H1 (cell line): ENCODE results near the gene SH3RF3. TPM values are rescaled to one million over a fixed set of nuclear protein-coding genes. Genes with fewer than 3 reads are reported as not detected.

ENCODE experiments used
- CTCF ChIA-PET: fragments of 300-600 bp; sonication (Branson Sonifier 250); formaldehyde crosslinking; loops from one replicate; lab custom pipeline; 2021; ENCODE audit not compliant: partially characterized antibody; lab: Charles Lee
- POLR2A ChIA-PET: fragments of 300-600 bp; sonication (Branson Sonifier 250); formaldehyde crosslinking; loops from one replicate; lab custom pipeline; 2021; ENCODE audit warnings: inconsistent platforms; ENCODE audit not compliant: partially characterized antibody; lab: Charles Lee
- DNase-seq, 2 experiments: peaks; one replicate each; pipeline versions ENCODE4 v3.0.0 to v3.0.0-alpha.2; 2010 to 2022; ENCODE audit warnings: low spot score in 2 of 2, low read depth in 1 of 2, mixed read lengths in 1 of 2
- FAIRE-seq: peaks from 2 replicates; lab custom pipeline; 2011; peaks lifted over from hg19 to GRCh38; lab: Jason Lieb, UNC
- H2AFZ ChIP-seq: 2 replicates; pipeline ENCODE4 v1.8.1; 2012; ENCODE audit warnings: low read length, inconsistent platforms
- H2AK5ac ChIP-seq: 2 replicates; pipeline ENCODE4 v1.6.1; 2013; ENCODE audit warnings: low read depth, low read length
- H2BK120ac ChIP-seq: replicated peaks from 2 replicates; pipeline ENCODE3; 2013; ENCODE audit warnings: low read depth, low read length, inconsistent platforms
- H2BK12ac ChIP-seq: 2 replicates; pipeline ENCODE4 v1.6.1; 2013; ENCODE audit warnings: low read depth, low read length
- H2BK15ac ChIP-seq: 2 replicates; pipeline ENCODE4 v1.6.1; 2013; ENCODE audit warnings: low read length
- H2BK20ac ChIP-seq: 2 replicates; pipeline ENCODE4 v1.6.1; 2013; ENCODE audit warnings: low read length
- H2BK5ac ChIP-seq: 2 replicates; pipeline ENCODE4 v1.6.1; 2013; ENCODE audit warnings: low read depth, low read length
- H3K14ac ChIP-seq: 2 replicates; pipeline ENCODE4 v1.6.1; 2013; ENCODE audit warnings: inconsistent platforms; ENCODE audit not compliant: insufficient read length
- H3K18ac ChIP-seq: 2 replicates; pipeline ENCODE4 v1.6.1; 2013; ENCODE audit warnings: low read length; ENCODE audit errors: extremely low read depth
- H3K23ac ChIP-seq: 2 replicates; pipeline ENCODE4 v1.6.1; 2013; ENCODE audit warnings: inconsistent platforms; ENCODE audit not compliant: insufficient read length
- H3K23me2 ChIP-seq: 2 replicates; pipeline ENCODE4 v1.6.1; 2013; ENCODE audit warnings: low read depth, low read length
- H3K27ac ChIP-seq: 2 replicates; pipeline ENCODE4 v1.6.1; 2011; ENCODE audit warnings: low read depth, low read length, inconsistent platforms
- H3K27me3 ChIP-seq, 4 experiments: replicated peaks in 1 of 4; 1 replicate in 1 of 4; 2 replicates in 3 of 4; pipeline versions ENCODE4 v1.6.1 to v1.8.1; 2011 to 2013; ENCODE audit warnings: low read length in 3 of 4, mild to moderate bottlenecking in 3 of 4, inconsistent platforms in 2 of 4, mixed read lengths in 2 of 4, moderate library complexity in 1 of 4; ENCODE audit not compliant: control insufficient read depth in 3 of 4, insufficient read depth in 3 of 4; ENCODE audit errors: extremely low read depth in 1 of 4
- H3K36me3 ChIP-seq, 4 experiments: 2 replicates each; pipeline versions ENCODE4 v1.6.1 to v1.8.1; 2011 to 2013; ENCODE audit warnings: mild to moderate bottlenecking in 4 of 4, low read length in 3 of 4, moderate library complexity in 2 of 4, control low read depth in 1 of 4, inconsistent platforms in 1 of 4; ENCODE audit not compliant: insufficient read depth in 4 of 4, control insufficient read depth in 2 of 4
- H3K4ac ChIP-seq: replicated peaks from 2 replicates; pipeline ENCODE3; 2013; ENCODE audit warnings: low read length, low read depth, mixed read lengths, inconsistent platforms; ENCODE audit not compliant: insufficient read length
- H3K4me1 ChIP-seq, 4 experiments: replicated peaks in 1 of 4; 1 replicate in 1 of 4; 2 replicates in 3 of 4; pipeline versions ENCODE4 v1.6.1 to v1.8.1; 2011 to 2013; ENCODE audit warnings: low read length in 3 of 4, inconsistent platforms in 2 of 4, mixed read lengths in 1 of 4; ENCODE audit not compliant: insufficient read depth in 4 of 4, control insufficient read depth in 3 of 4
- H3K4me2 ChIP-seq, 2 experiments: 2 replicates each; pipeline versions ENCODE4 v1.6.1 to v1.8.1; 2011 to 2013; ENCODE audit warnings: low read depth in 2 of 2, low read length in 2 of 2, control low read depth in 1 of 2, inconsistent platforms in 1 of 2, mild to moderate bottlenecking in 1 of 2; ENCODE audit not compliant: insufficient read depth in 1 of 2
- H3K4me3 ChIP-seq, 4 experiments: fragments of 200-600, 300-600 bp in 1 of 4; sonication (generic), shearing (Covaris generic), sonication (Bioruptor Twin) in 1 of 4; 2 replicates each; pipeline versions ENCODE4 v1.5.1 to v1.8.1; 2011 to 2016; ENCODE audit warnings: low read length in 4 of 4, low read depth in 3 of 4, control low read depth in 2 of 4, inconsistent platforms in 2 of 4, mild to moderate bottlenecking in 2 of 4, mixed read lengths in 1 of 4, moderate library complexity in 1 of 4; ENCODE audit not compliant: insufficient read depth in 2 of 4; ENCODE audit errors: extremely low read depth in 1 of 4
- H3K56ac ChIP-seq: replicated peaks from 2 replicates; pipeline ENCODE3; 2013; ENCODE audit warnings: low read depth, mild to moderate bottlenecking, mixed read lengths, low read length, inconsistent platforms; ENCODE audit not compliant: insufficient read length
- H3K79me1 ChIP-seq: 2 replicates; pipeline ENCODE4 v1.6.1; 2013; ENCODE audit warnings: low read depth, low read length, control low read depth
- H3K79me2 ChIP-seq, 2 experiments: 2 replicates each; pipeline versions ENCODE4 v1.6.1 to v1.8.1; 2012 to 2013; ENCODE audit warnings: low read length in 2 of 2, mild to moderate bottlenecking in 2 of 2, inconsistent platforms in 1 of 2; ENCODE audit not compliant: insufficient read depth in 2 of 2, control insufficient read depth in 1 of 2
- H3K9ac ChIP-seq, 4 experiments: replicated peaks in 1 of 4; 1 replicate in 1 of 4; 2 replicates in 3 of 4; pipeline versions ENCODE4 v1.6.1 to v1.8.1; 2011 to 2013; ENCODE audit warnings: low read depth in 3 of 4, low read length in 3 of 4, control low read depth in 2 of 4, mild to moderate bottlenecking in 2 of 4, moderate library complexity in 2 of 4, inconsistent platforms in 1 of 4; ENCODE audit errors: extremely low read depth in 1 of 4
- H3K9me3 ChIP-seq, 2 experiments: 2 replicates each; pipeline versions ENCODE4 v1.6.1 to v1.8.1; 2012 to 2013; ENCODE audit warnings: mild to moderate bottlenecking in 2 of 2, moderate library complexity in 2 of 2, control low read depth in 1 of 2, inconsistent platforms in 1 of 2, low read depth in 1 of 2, low read length in 1 of 2, mixed read lengths in 1 of 2; ENCODE audit not compliant: insufficient read depth in 2 of 2
- H4K20me1 ChIP-seq, 2 experiments: replicated peaks in 1 of 2; 2 replicates each; pipeline versions ENCODE3 to v1.8.1; 2011 to 2013; ENCODE audit warnings: inconsistent platforms in 2 of 2, low read length in 2 of 2, mild to moderate bottlenecking in 1 of 2; ENCODE audit not compliant: insufficient read depth in 2 of 2, control insufficient read depth in 1 of 2
- H4K5ac ChIP-seq: 2 replicates; pipeline ENCODE4 v1.6.1; 2013; ENCODE audit warnings: low read length, low read depth, mixed read lengths, inconsistent platforms; ENCODE audit not compliant: insufficient read length
- H4K8ac ChIP-seq: 2 replicates; pipeline ENCODE4 v1.8.0; 2013; ENCODE audit warnings: mild to moderate bottlenecking, moderate library complexity, low read length, inconsistent platforms; ENCODE audit not compliant: insufficient read depth; ENCODE audit errors: extremely low read depth
- H4K91ac ChIP-seq: replicated peaks from 2 replicates; pipeline ENCODE3; 2013; ENCODE audit warnings: low read length, mixed read lengths, inconsistent platforms; ENCODE audit not compliant: insufficient read length
- ASH2L ChIP-seq: fragments of 200-600, 300-600 bp; sonication (generic); IDR thresholded peaks from one replicate; pipeline ENCODE4 v1.7.1; 2017; ENCODE audit warnings: low read length
- ATF3 ChIP-seq: IDR thresholded peaks from 2 replicates; pipeline ENCODE4 v1.6.1; 2011; ENCODE audit warnings: low read depth, mild to moderate bottlenecking, low read length; ENCODE audit not compliant: insufficient read depth
- CBX5 ChIP-seq: fragments of 300-800, 300-1000 bp; sonication (generic); IDR thresholded peaks from 2 replicates; pipeline ENCODE4 v1.7.1; 2016; ENCODE audit warnings: antibody characterized with exemption, low read length, low read depth
- CBX8 ChIP-seq: fragments of 300-800, 300-1000 bp; sonication (generic); IDR thresholded peaks from 2 replicates; pipeline ENCODE4 v1.7.1; 2016; ENCODE audit warnings: low read depth, low read length, borderline replicate concordance
- CREB1 ChIP-seq: IDR thresholded peaks from 2 replicates; pipeline ENCODE4 v1.6.1; 2012; ENCODE audit warnings: inconsistent platforms
- KDM5A ChIP-seq: fragments of 200-600 bp; IDR thresholded peaks from 2 replicates; pipeline ENCODE4 v1.7.1; 2012; ENCODE audit warnings: mild to moderate bottlenecking, low read length, inconsistent platforms, mixed read lengths
- NRF1 ChIP-seq: IDR thresholded peaks from 2 replicates; pipeline ENCODE4 v1.6.1; 2011; ENCODE audit warnings: mild to moderate bottlenecking, low read depth, low read length, improper control_type of control experiment
- RFX5 ChIP-seq: IDR thresholded peaks from 2 replicates; pipeline ENCODE4 v1.6.1; 2011; ENCODE audit warnings: low read depth, low read length, improper control_type of control experiment, borderline replicate concordance
- SRF ChIP-seq: IDR thresholded peaks from 2 replicates; pipeline ENCODE4 v1.6.1; 2011; ENCODE audit warnings: mild to moderate bottlenecking, low read depth, low read length, moderate library complexity
- ZNF274 ChIP-seq: IDR thresholded peaks from 2 replicates; pipeline ENCODE4 v1.7.0; 2012; ENCODE audit warnings: low read length, borderline replicate concordance; ENCODE audit errors: extremely low read depth
- WGBS, 2 experiments: shearing (Covaris generic) in 1 of 2; methylation state at CpG; one replicate each; pipeline versions ENCODE4 v1.1.6 to v1.1.7; 2013 to 2015; ENCODE audit warnings: low lambda C conversion rate in 2 of 2, mixed read lengths in 2 of 2, inconsistent platforms in 1 of 2, low coverage in 1 of 2, missing lambda C conversion rate in 1 of 2; ENCODE audit not compliant: insufficient replicate concordance in 2 of 2, insufficient coverage in 1 of 2, insufficient read length in 1 of 2; ENCODE audit errors: extremely low coverage in 1 of 2, missing lambda C conversion rate in 1 of 2; 5-methylcytosine and 5-hydroxymethylcytosine counted together
- polyA plus RNA-seq, 7 experiments: library from polyadenylated mRNA; depleted of rRNA in 3 of 7; stranded (reverse) in 5 of 7; unstranded in 2 of 7; fragments of >200 nt in 5 of 7; fragments of 200-250 nt in 2 of 7; gene quantifications; 1 replicate in 5 of 7; 2 replicates in 1 of 7; 4 replicates in 1 of 7; pipeline versions ENCODE4 v1.2.1 to v1.2.3, GENCODE V29; 2011 to 2013; ENCODE audit warnings: missing spikeins in 2 of 7, mixed read lengths in 2 of 7
- total RNA-seq: library from RNA; stranded (reverse); fragmentation: NEBNext Ultra II Directional; extraction: Animal tissue kit (Norgen Biotek cat#: 25700); gene quantifications from 2 replicates; pipeline ENCODE4 v1.2.1, GENCODE V29; 2021

The SH3RF3 gene
- total and polyA plus RNA-seq, 2 of the 8 experiments (the other 6 are each of a cell fraction or from before 2014, with no cell fraction given) = 0.11 to 0.65 TPM

- H3K27me3 ChIP-seq = no peaks in the 10 kb centered on the region; a peak in 1 of 7 replicates
- FAIRE-seq (no peak), DNase-seq (no peak)
- no peak overlapping the region for H3K23ac ChIP-seq
- H3K9ac ChIP-seq = no peak overlapping the region
- no peak overlapping the region for H4K5ac ChIP-seq
- H3K9me3 ChIP-seq = no peaks in the 10 kb centered on the region
- no peak overlapping the region for H4K8ac ChIP-seq
- H3K14ac ChIP-seq = no peak overlapping the region
- no peak overlapping the region for H3K4me2 ChIP-seq
- 83% methylated on average over 6 of the region's 6 CpGs; no CpG with 5 or more reads in 1 of the 2 experiments for WGBS, 2 experiments
- no peak overlapping the region for H2BK20ac ChIP-seq
- H2BK15ac ChIP-seq = no peak overlapping the region
- H3K4ac ChIP-seq = no peak overlapping the region
- H3K79me2 ChIP-seq = no peaks in the 10 kb centered on the region
- no peak overlapping the region for H2BK12ac ChIP-seq
- no peaks in the 10 kb centered on the region for H3K79me1 ChIP-seq
- no peak overlapping the region for H3K4me3 ChIP-seq
- no peaks in the 10 kb centered on the region for H3K23me2 ChIP-seq
- POLR2A ChIA-PET = no interaction called here
- no peak overlapping the region for H2AFZ ChIP-seq
- H3K56ac ChIP-seq = no peak overlapping the region
- no peak overlapping the region for H2BK120ac ChIP-seq
- H2AK5ac ChIP-seq = no peak overlapping the region
- H3K4me1 ChIP-seq = no peaks in the 10 kb centered on the region
- no peaks in the 10 kb centered on the region for H4K20me1 ChIP-seq
- TF ChIP-seq NRF1 (no peak), ATF3 (no peak), CREB1 (no peak), CBX8 (no peak), ZNF274 (no peak), CBX5 (no peak), SRF (no peak), ASH2L (no peak), KDM5A (no peak), RFX5 (no peak)
- H2BK5ac ChIP-seq = no peak overlapping the region
- H3K18ac ChIP-seq = no peak overlapping the region
- CTCF ChIA-PET = interaction anchor here (0.6 to 1.2 kb wide), 2 partner anchors 10 to 292 kb away, joined by 3 to 4 read pairs; no protein-coding TSS in a partner anchor
- no peak overlapping the region for H3K27ac ChIP-seq
- H3K36me3 ChIP-seq = no peaks in the 10 kb centered on the region
- H4K91ac ChIP-seq = no peak overlapping the region
These were observed 89.2 kb downstream of the SH3RF3 start for GRCh38 chr2:109218087-109218791.
